ENCODE measurements around the gene TTC28. TPM values are rescaled to one million over a fixed set of nuclear protein-coding genes. Genes with fewer than 3 reads are reported as not detected.

TTC28 gene
- total RNA-seq, 1 donor from 2014 or later: 13.5 TPM

DNA sequence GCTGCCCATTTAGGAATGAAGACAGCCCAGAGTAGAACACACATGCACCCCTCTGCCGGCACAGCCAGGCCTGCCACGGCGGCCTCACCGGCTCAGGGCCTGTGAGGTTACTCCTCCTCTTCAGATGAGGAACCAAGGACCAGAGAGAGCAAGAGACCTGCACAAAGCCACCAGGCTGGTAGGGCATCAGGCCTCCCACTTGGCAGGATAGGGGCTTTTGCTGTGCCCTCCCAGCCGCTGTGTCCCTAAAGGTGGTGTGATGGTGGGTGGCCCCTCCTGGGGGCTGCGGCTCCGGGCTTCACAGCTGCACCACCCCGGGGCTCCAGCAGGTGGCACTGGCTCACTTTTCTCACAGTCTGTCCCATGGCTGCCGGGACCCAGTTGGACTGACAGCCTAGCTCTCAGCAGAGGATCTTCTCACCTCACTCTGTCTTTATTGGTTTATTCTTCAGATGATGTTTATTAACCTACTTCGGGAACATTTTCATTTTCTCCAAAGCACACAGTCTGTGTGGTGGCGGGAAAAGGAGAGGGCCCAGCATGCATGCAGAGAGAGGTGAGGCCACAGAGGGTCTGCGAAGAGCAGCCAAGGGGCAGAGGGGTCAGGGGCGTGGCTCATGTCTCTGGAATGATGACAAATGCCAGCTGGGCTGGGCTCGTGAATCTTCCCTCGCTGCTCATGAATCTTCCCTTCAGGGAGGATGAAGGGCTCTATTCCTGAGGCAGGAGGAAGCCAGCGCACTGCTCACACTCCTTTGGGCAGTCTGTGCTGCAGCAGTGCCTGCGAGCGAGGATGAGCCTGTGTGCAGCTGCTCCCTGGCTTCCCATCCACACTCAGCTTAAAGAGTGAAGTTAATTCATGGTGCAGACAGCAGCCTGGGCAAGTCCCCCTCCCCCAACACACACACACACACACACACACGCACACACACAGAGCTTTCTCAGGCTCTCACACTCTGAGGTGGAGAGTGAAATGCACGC is 659.5 kb downstream of the TTC28 start:
- H3K36me3 ChIP-seq (ENCODE audit: control insufficient read depth, insufficient read depth, low read length): no peaks in the 10 kb centered on the region
- H3K4me3 ChIP-seq (ENCODE audit: low read depth, low read length): no peak overlapping the region
- TF ChIP-seq CTCF (IDR thresholded peaks at IDR 0.05; ENCODE audit: insufficient read depth, low read length, poor library complexity, severe bottlenecking): peak; percentile 98
- H3K27me3 ChIP-seq (ENCODE audit: control insufficient read depth, insufficient read depth, low read length): no peaks in the 10 kb centered on the region
- no peak for DNase-seq (ENCODE audit: low read depth)

- peak; percentile 43 for DNase-seq (ENCODE audit: low read depth)
- TF ChIP-seq CTCF (IDR thresholded peaks at IDR 0.05; ENCODE audit: insufficient read depth, low read length, poor library complexity, severe bottlenecking): no peak
- Histone ChIP-seq H3K36me3 (ENCODE audit: control insufficient read depth, insufficient read depth, low read length) (no peaks in the 10 kb centered on the region), H3K4me3 (ENCODE audit: low read depth, low read length) (no peak overlapping the region), H3K27me3 (ENCODE audit: control insufficient read depth, insufficient read depth, low read length) (no peaks in the 10 kb centered on the region)
Observed at GRCh38 chr22:28019360-28019759, 660.3 kb downstream of the TTC28 start.

- no peak for DNase-seq (ENCODE audit: low read depth)
- H3K4me3 ChIP-seq (ENCODE audit: low read depth, low read length): no peak overlapping the region
- H3K36me3 ChIP-seq (ENCODE audit: control insufficient read depth, insufficient read depth, low read length): no peaks in the 10 kb centered on the region
- TF ChIP-seq CTCF (IDR thresholded peaks at IDR 0.05; ENCODE audit: insufficient read depth, low read length, poor library complexity, severe bottlenecking): no peak
- peaks cover 3% of the 10 kb centered on the region for H3K27me3 ChIP-seq (ENCODE audit: control insufficient read depth, insufficient read depth, low read length)
Observed at GRCh38 chr22:28018461-28018927, 661.1 kb downstream of the TTC28 start.

- Histone ChIP-seq H3K36me3 (ENCODE audit: control insufficient read depth, insufficient read depth, low read length) (no peaks in the 10 kb centered on the region), H3K4me3 (ENCODE audit: low read depth, low read length) (no peak overlapping the region)
- no peak for TF ChIP-seq CTCF (IDR thresholded peaks at IDR 0.05; ENCODE audit: insufficient read depth, low read length, poor library complexity, severe bottlenecking)
Observed at GRCh38 chr22:28017859-28018258, 661.8 kb downstream of the TTC28 start.

DNA sequence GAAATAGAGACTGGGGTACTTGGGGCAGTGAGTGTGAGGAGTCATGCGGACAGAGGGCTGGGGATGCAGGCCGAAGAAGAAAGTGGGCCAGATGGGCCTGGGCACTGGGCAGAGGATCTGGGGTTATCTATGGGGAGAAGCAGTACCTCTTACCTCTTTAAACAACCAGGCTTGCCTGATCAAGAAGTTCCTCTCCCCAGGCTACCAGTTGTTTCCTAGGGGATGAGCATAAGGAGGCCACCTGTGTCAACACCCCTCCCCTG is 662.2 kb downstream of the TTC28 start:
- Histone ChIP-seq H3K27me3 (ENCODE audit: control insufficient read depth, insufficient read depth, low read length) (peaks cover 3% of the 10 kb centered on the region), H3K36me3 (ENCODE audit: control insufficient read depth, insufficient read depth, low read length) (no peaks in the 10 kb centered on the region), H3K4me3 (ENCODE audit: low read depth, low read length) (no peak overlapping the region)
- no peak for DNase-seq (ENCODE audit: low read depth)
- TF ChIP-seq CTCF (IDR thresholded peaks at IDR 0.05; ENCODE audit: insufficient read depth, low read length, poor library complexity, severe bottlenecking): no peak

More at GRCh38 chr22:28017859-28018258, 661.8 kb downstream of the TTC28 start:
- H3K27me3 ChIP-seq (ENCODE audit: control insufficient read depth, insufficient read depth, low read length): peaks cover 3% of the 10 kb centered on the region
- DNase-seq (ENCODE audit: low read depth): no peak
